ENCODE results near the gene PPP1R2.

DNA sequence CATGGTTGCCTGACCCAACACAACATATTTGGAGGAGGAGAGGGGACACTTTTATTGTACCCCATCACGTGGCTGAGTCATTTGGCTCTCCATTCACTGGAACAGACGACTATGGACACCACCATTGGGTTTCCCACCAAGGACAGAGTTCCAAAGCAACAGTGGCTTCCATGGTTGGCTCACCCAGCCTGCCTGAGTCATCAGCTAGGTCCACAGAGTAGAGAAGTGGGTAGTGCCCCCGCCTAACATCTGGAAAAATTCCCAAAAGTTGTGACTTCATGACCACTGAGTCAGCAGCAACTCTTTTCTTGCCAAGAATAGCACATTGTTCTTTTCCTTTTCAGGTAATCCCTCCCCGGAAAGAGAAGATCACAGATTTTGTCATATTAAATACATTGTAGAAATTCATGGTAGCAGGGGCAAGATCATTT lies 3.0 kb upstream of the PPP1R2 start:
- TF ChIP-seq, protein P1, sequence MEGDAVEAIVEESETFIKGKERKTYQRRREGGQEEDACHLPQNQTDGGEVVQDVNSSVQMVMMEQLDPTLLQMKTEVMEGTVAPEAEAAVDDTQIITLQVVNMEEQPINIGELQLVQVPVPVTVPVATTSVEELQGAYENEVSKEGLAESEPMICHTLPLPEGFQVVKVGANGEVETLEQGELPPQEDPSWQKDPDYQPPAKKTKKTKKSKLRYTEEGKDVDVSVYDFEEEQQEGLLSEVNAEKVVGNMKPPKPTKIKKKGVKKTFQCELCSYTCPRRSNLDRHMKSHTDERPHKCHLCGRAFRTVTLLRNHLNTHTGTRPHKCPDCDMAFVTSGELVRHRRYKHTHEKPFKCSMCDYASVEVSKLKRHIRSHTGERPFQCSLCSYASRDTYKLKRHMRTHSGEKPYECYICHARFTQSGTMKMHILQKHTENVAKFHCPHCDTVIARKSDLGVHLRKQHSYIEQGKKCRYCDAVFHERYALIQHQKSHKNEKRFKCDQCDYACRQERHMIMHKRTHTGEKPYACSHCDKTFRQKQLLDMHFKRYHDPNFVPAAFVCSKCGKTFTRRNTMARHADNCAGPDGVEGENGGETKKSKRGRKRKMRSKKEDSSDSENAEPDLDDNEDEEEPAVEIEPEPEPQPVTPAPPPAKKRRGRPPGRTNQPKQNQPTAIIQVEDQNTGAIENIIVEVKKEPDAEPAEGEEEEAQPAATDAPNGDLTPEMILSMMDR (conservative IDR thresholded peaks at IDR 0.05): no peak
- TF ChIP-seq ZFX (IDR thresholded peaks at IDR 0.05): no peak

Measured in C4-2B (cell line).